ENCODE measurements around the gene ATF3. TPM values are rescaled to one million over a fixed set of nuclear protein-coding genes. Genes with fewer than 3 reads are reported as not detected.

Gene ATF3
- total RNA-seq, 1 donor from 2014 or later, result 23.9 TPM

GRCh38 chr1:212644866-212645545 lies 36.4 kb downstream of the ATF3 start:
- Mint-ChIP-seq H3K9me3 (peaks cover 4% of the 10 kb centered on the region), H3K4me3 (ENCODE audit: low read depth) (no peak overlapping the region), H3K36me3 (ENCODE audit: low read depth) (no peaks in the 10 kb centered on the region), H3K4me1 (ENCODE audit: low read depth) (no peaks in the 10 kb centered on the region), H3K27ac (no peak overlapping the region), H3K27me3 (ENCODE audit: low read depth) (peaks cover 25% of the 10 kb centered on the region)
- intact Hi-C loops (cut with micrococcal nuclease), result no loop called here
- DNase-seq (ENCODE audit: low spot score), result no peak

GRCh38 chr1:212645546-212646543 lies 37.3 kb downstream of the ATF3 start:
- no peaks in the 10 kb centered on the region for H3K36me3 Mint-ChIP-seq (ENCODE audit: low read depth)
- H3K27ac Mint-ChIP-seq, result no peak overlapping the region
- H3K27me3 Mint-ChIP-seq (ENCODE audit: low read depth), result peaks cover 21% of the 10 kb centered on the region
- intact Hi-C loops (cut with micrococcal nuclease), result no loop called here
- H3K4me3 Mint-ChIP-seq (ENCODE audit: low read depth), result no peak overlapping the region
- H3K4me1 Mint-ChIP-seq (ENCODE audit: low read depth), result no peaks in the 10 kb centered on the region
- DNase-seq (ENCODE audit: low spot score), result no peak
- peaks cover 2% of the 10 kb centered on the region for H3K9me3 Mint-ChIP-seq

GRCh38 chr1:212646588-212646987 lies 38.0 kb downstream of the ATF3 start:
- no peak overlapping the region for H3K4me3 Mint-ChIP-seq (ENCODE audit: low read depth)
- intact Hi-C loops (cut with micrococcal nuclease), result no loop called here
- no peaks in the 10 kb centered on the region for H3K4me1 Mint-ChIP-seq (ENCODE audit: low read depth)
- peaks cover 15% of the 10 kb centered on the region for H3K27me3 Mint-ChIP-seq (ENCODE audit: low read depth)
- no peaks in the 10 kb centered on the region for H3K9me3 Mint-ChIP-seq
- H3K36me3 Mint-ChIP-seq (ENCODE audit: low read depth), result no peaks in the 10 kb centered on the region
- no peak for DNase-seq (ENCODE audit: low spot score)
- no peak overlapping the region for H3K27ac Mint-ChIP-seq

- intact Hi-C loops (cut with micrococcal nuclease), result no loop called here
- no peaks in the 10 kb centered on the region for H3K4me1 Mint-ChIP-seq (ENCODE audit: low read depth)
- peaks cover 15% of the 10 kb centered on the region for H3K27me3 Mint-ChIP-seq (ENCODE audit: low read depth)
- no peak for DNase-seq (ENCODE audit: low spot score)
- H3K27ac Mint-ChIP-seq, result no peak overlapping the region
- no peak overlapping the region for H3K4me3 Mint-ChIP-seq (ENCODE audit: low read depth)
- no peaks in the 10 kb centered on the region for H3K36me3 Mint-ChIP-seq (ENCODE audit: low read depth)
- no peaks in the 10 kb centered on the region for H3K9me3 Mint-ChIP-seq
Measured at GRCh38 chr1:212647004-212647403, 38.4 kb downstream of the ATF3 start.

GRCh38 chr1:212648431-212648830 lies 39.9 kb downstream of the ATF3 start:
- Mint-ChIP-seq H3K27me3 (ENCODE audit: low read depth) (peaks cover 14% of the 10 kb centered on the region), H3K27ac (no peak overlapping the region), H3K9me3 (no peaks in the 10 kb centered on the region), H3K36me3 (ENCODE audit: low read depth) (no peaks in the 10 kb centered on the region), H3K4me1 (ENCODE audit: low read depth) (no peaks in the 10 kb centered on the region), H3K4me3 (ENCODE audit: low read depth) (no peak overlapping the region)
- DNase-seq (ENCODE audit: low spot score), result no peak
- intact Hi-C loops (cut with micrococcal nuclease), result no loop called here

- Mint-ChIP-seq H3K4me3 (ENCODE audit: low read depth) (no peak overlapping the region), H3K27me3 (ENCODE audit: low read depth) (peaks cover 16% of the 10 kb centered on the region)
- intact Hi-C loops (cut with micrococcal nuclease), result no loop called here
Measured at GRCh38 chr1:212649020-212649419, 40.5 kb downstream of the ATF3 start.

GRCh38 chr1:212650228-212650627 lies 41.7 kb downstream of the ATF3 start:
- H3K27ac Mint-ChIP-seq, result no peak overlapping the region
- H3K4me3 Mint-ChIP-seq (ENCODE audit: low read depth), result no peak overlapping the region
- intact Hi-C loops (cut with micrococcal nuclease), result no loop called here
- no peaks in the 10 kb centered on the region for H3K36me3 Mint-ChIP-seq (ENCODE audit: low read depth)
- no peak for DNase-seq (ENCODE audit: low spot score)
- no peaks in the 10 kb centered on the region for H3K4me1 Mint-ChIP-seq (ENCODE audit: low read depth)
- no peaks in the 10 kb centered on the region for H3K9me3 Mint-ChIP-seq
- peaks cover 18% of the 10 kb centered on the region for H3K27me3 Mint-ChIP-seq (ENCODE audit: low read depth)

More at GRCh38 chr1:212649020-212649419, 40.5 kb downstream of the ATF3 start:
- Mint-ChIP-seq H3K4me1 (ENCODE audit: low read depth) (no peaks in the 10 kb centered on the region), H3K9me3 (no peaks in the 10 kb centered on the region), H3K36me3 (ENCODE audit: low read depth) (no peaks in the 10 kb centered on the region), H3K27ac (no peak overlapping the region)
- no peak for DNase-seq (ENCODE audit: low spot score)

- peaks cover 15% of the 10 kb centered on the region for H3K27me3 Mint-ChIP-seq (ENCODE audit: low read depth)
- intact Hi-C loops (cut with micrococcal nuclease), result no loop called here
Measured at GRCh38 chr1:212651521-212651920, 43.0 kb downstream of the ATF3 start.

GRCh38 chr1:212651977-212652376 lies 43.4 kb downstream of the ATF3 start:
- peaks cover 13% of the 10 kb centered on the region for H3K27me3 Mint-ChIP-seq (ENCODE audit: low read depth)
- DNase-seq (ENCODE audit: low spot score), result no peak
- H3K4me1 Mint-ChIP-seq (ENCODE audit: low read depth), result peaks cover 6% of the 10 kb centered on the region
- no peaks in the 10 kb centered on the region for H3K9me3 Mint-ChIP-seq
- H3K27ac Mint-ChIP-seq, result no peak overlapping the region
- no peaks in the 10 kb centered on the region for H3K36me3 Mint-ChIP-seq (ENCODE audit: low read depth)
- intact Hi-C loops (cut with micrococcal nuclease), result no loop called here
- H3K4me3 Mint-ChIP-seq (ENCODE audit: low read depth), result no peak overlapping the region

More at GRCh38 chr1:212651521-212651920, 43.0 kb downstream of the ATF3 start:
- H3K36me3 Mint-ChIP-seq (ENCODE audit: low read depth), result no peaks in the 10 kb centered on the region
- H3K4me1 Mint-ChIP-seq (ENCODE audit: low read depth), result peaks cover 2% of the 10 kb centered on the region
- H3K27ac Mint-ChIP-seq, result no peak overlapping the region
- DNase-seq (ENCODE audit: low spot score), result no peak
- H3K9me3 Mint-ChIP-seq, result no peaks in the 10 kb centered on the region
- H3K4me3 Mint-ChIP-seq (ENCODE audit: low read depth), result no peak overlapping the region

GRCh38 chr1:212652609-212653008 lies 44.0 kb downstream of the ATF3 start:
- Mint-ChIP-seq H3K27ac (no peak overlapping the region), H3K4me1 (ENCODE audit: low read depth) (peaks cover 6% of the 10 kb centered on the region), H3K9me3 (no peaks in the 10 kb centered on the region), H3K36me3 (ENCODE audit: low read depth) (no peaks in the 10 kb centered on the region), H3K27me3 (ENCODE audit: low read depth) (peaks cover 13% of the 10 kb centered on the region), H3K4me3 (ENCODE audit: low read depth) (no peak overlapping the region)
- intact Hi-C loops (cut with micrococcal nuclease), result no loop called here
- no peak for DNase-seq (ENCODE audit: low spot score)

GRCh38 chr1:212655668-212656440 lies 47.3 kb downstream of the ATF3 start:
- DNase-seq (ENCODE audit: low spot score), result no peak
- H3K27ac Mint-ChIP-seq, result no peak overlapping the region
- peaks cover 28% of the 10 kb centered on the region for H3K27me3 Mint-ChIP-seq (ENCODE audit: low read depth)
- no peaks in the 10 kb centered on the region for H3K36me3 Mint-ChIP-seq (ENCODE audit: low read depth)
- intact Hi-C loops (cut with micrococcal nuclease), result no loop called here
- H3K4me3 Mint-ChIP-seq (ENCODE audit: low read depth), result no peak overlapping the region
- H3K9me3 Mint-ChIP-seq, result no peaks in the 10 kb centered on the region
- H3K4me1 Mint-ChIP-seq (ENCODE audit: low read depth), result peaks cover 6% of the 10 kb centered on the region

GRCh38 chr1:212656730-212657129 lies 48.2 kb downstream of the ATF3 start:
- H3K4me3 Mint-ChIP-seq (ENCODE audit: low read depth), result no peak overlapping the region
- H3K4me1 Mint-ChIP-seq (ENCODE audit: low read depth), result peaks cover 6% of the 10 kb centered on the region
- intact Hi-C loops (cut with micrococcal nuclease), result no loop called here
- DNase-seq (ENCODE audit: low spot score), result no peak
- H3K9me3 Mint-ChIP-seq, result no peaks in the 10 kb centered on the region
- H3K36me3 Mint-ChIP-seq (ENCODE audit: low read depth), result no peaks in the 10 kb centered on the region
- peaks cover 33% of the 10 kb centered on the region for H3K27me3 Mint-ChIP-seq (ENCODE audit: low read depth)
- no peak overlapping the region for H3K27ac Mint-ChIP-seq
